ENCODE results near the gene RTN4R. TPM values are rescaled to one million over a fixed set of nuclear protein-coding genes. Genes with fewer than 3 reads are reported as not detected.

RTN4R gene
- total and polyA plus RNA-seq, 9 of the 15 experiments (the other 6 are each of a cell fraction or from before 2014, with no cell fraction given) = 0.04 to 2.8 (median 1.4) TPM; not detected in 3

DNA sequence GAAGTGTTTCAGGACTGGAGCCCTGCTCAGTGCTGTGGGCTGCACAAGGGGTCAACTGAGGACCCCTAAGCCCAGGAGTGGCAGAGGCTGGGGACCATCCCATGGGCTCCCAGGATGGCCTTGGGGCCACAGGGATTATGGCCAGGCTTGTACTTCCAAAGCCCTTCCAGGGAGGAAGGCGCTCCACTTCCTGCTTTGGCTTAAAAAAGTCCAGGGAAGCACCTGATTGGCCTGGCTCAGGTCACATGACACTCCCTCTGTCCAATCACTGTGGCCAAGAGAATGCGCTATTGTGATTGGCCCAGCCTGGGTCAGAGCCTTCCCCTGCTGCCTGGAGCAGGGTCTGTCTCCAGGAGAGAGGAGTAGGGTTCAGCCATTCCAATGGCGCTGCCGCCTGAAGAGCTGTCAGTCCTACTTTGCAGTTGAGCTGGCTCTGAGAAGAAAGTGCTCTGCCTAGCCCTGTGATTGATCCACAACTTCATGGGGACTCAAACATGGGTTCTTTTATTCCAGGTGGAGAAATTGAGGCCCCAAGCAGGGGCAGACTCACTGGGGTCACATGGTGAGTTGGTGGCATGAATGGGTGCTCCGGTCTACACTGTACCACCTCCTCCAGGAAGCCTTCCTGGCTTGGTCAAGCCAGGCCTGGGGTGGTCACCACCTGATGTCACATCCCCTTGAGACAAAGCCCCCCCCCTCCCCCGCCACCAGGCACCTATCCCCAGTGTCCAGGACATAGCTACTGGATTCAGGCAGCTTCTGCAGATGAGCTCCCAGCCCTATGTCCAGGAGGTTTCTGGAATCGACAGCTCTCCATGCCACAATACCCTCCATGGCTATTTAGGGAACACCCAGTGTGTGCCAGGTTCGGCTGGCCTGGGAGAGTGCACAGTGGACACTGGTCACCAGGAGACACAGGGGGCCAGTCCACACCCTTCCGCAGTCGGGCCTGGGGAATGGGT is 48.2 kb downstream of the RTN4R start:
- H3K27ac ChIP-seq (ENCODE audit: extremely low read depth, low read depth, low read length) = no peak overlapping the region
- no peaks in the 10 kb centered on the region for H3K9me1 ChIP-seq (ENCODE audit: control insufficient read depth, insufficient read depth, low read length)
- H3K4me2 ChIP-seq (ENCODE audit: insufficient read depth, low read length) = no peak overlapping the region
- H4K20me1 ChIP-seq (replicated peaks; ENCODE audit: control insufficient read depth, insufficient read depth, low read length) = peaks cover 9% of the 10 kb centered on the region; the same call in 1 of the 2 replicates
- DNase-seq (ENCODE audit: extremely low read depth in 1 of 4, low spot score in 3 of 4) = peak; percentile 72 to 98 (median 92)
- H3K79me2 ChIP-seq (ENCODE audit: control insufficient read depth, insufficient read depth, low read length) = no peaks in the 10 kb centered on the region
- in situ Hi-C loops (cut with MboI) = no loop called here
- ChIA-PET POLR2A (interaction anchor here (0.6 to 5.2 kb wide), 9 partner anchors 9 to 63 kb away, joined by 3 to 38 read pairs (median 3); no protein-coding TSS in a partner anchor), CTCF (ENCODE audit: low intra/inter-chr PET ratio) (no interaction called here)
- intact Hi-C loops (cut with micrococcal nuclease) = no loop called here
- H2AFZ ChIP-seq (ENCODE audit: low read depth, low read length) = peak overlapping the region; percentile 23; the same call in 1 of the 2 replicates
- FAIRE-seq = peak; percentile 80
- H3K4me3 ChIP-seq = no peak overlapping the region
- BruUV-seq (replicated peaks) = no TSS peak
- H3K9ac ChIP-seq (ENCODE audit: insufficient read depth in 1 of 2, low read depth in 2 of 2, low read length in 2 of 2) = peak overlapping the region in 1 of 2 experiments; percentile 61; a peak in 2 of 4 replicates
- peaks cover 16% of the 10 kb centered on the region for H3K9me3 ChIP-seq (replicated peaks; ENCODE audit: control insufficient read depth, insufficient read depth, low read depth, low read length)
- peaks cover 25 to 76% of the 10 kb centered on the region in 2 experiments for H3K27me3 ChIP-seq (ENCODE audit: control insufficient read depth in 2 of 2, insufficient read depth in 2 of 2, low read length in 2 of 2)
- peaks cover 0 to 23% of the 10 kb centered on the region in 2 experiments; a peak in 2 of 5 replicates for H3K4me1 ChIP-seq (replicated peaks in 1 of 2; ENCODE audit: control insufficient read depth in 2 of 2, insufficient read depth in 2 of 2, low read length in 2 of 2)
- ATAC-seq = peak; percentile 76
- 28% methylated on average over 10 of the region's 10 CpGs for WGBS (ENCODE audit: insufficient coverage, low coverage, missing lambda C conversion rate)
- H3K36me3 ChIP-seq (ENCODE audit: control insufficient read depth, insufficient read depth, low read length) = no peaks in the 10 kb centered on the region
- TF ChIP-seq NFYB (IDR thresholded peaks at IDR 0.05; ENCODE audit: extremely low read depth, insufficient read length) (peak; percentile 83), ZNF143 (CRISPR knock-in tag; IDR thresholded peaks at IDR 0.05) (peak; percentile 51), ZFP36 (IDR thresholded peaks at IDR 0.05; ENCODE audit: low read depth, low read length, partially characterized antibody) (peak; percentile 98), SRF (CRISPR knock-in tag; IDR thresholded peaks at IDR 0.05) (no peak), ZNF707 (CRISPR knock-in tag; conservative IDR thresholded peaks at IDR 0.05) (0 out of 2 replicates have a peak, but pooled peaks have one; percentile 30), ELF1 (tag; IDR thresholded peaks at IDR 0.05) (peak; percentile 70), ZNF76 (CRISPR knock-in tag; IDR thresholded peaks at IDR 0.05; ENCODE audit: borderline replicate concordance) (0 out of 2 replicates have a peak, but pooled peaks have one; percentile 38)
- TF ChIP-seq, protein P1, sequence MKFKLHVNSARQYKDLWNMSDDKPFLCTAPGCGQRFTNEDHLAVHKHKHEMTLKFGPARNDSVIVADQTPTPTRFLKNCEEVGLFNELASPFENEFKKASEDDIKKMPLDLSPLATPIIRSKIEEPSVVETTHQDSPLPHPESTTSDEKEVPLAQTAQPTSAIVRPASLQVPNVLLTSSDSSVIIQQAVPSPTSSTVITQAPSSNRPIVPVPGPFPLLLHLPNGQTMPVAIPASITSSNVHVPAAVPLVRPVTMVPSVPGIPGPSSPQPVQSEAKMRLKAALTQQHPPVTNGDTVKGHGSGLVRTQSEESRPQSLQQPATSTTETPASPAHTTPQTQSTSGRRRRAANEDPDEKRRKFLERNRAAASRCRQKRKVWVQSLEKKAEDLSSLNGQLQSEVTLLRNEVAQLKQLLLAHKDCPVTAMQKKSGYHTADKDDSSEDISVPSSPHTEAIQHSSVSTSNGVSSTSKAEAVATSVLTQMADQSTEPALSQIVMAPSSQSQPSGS (CRISPR knock-in tag; IDR thresholded peaks at IDR 0.05) = no peak; the same call in 1 of the 2 replicates
- TF ChIP-seq, protein P2, sequence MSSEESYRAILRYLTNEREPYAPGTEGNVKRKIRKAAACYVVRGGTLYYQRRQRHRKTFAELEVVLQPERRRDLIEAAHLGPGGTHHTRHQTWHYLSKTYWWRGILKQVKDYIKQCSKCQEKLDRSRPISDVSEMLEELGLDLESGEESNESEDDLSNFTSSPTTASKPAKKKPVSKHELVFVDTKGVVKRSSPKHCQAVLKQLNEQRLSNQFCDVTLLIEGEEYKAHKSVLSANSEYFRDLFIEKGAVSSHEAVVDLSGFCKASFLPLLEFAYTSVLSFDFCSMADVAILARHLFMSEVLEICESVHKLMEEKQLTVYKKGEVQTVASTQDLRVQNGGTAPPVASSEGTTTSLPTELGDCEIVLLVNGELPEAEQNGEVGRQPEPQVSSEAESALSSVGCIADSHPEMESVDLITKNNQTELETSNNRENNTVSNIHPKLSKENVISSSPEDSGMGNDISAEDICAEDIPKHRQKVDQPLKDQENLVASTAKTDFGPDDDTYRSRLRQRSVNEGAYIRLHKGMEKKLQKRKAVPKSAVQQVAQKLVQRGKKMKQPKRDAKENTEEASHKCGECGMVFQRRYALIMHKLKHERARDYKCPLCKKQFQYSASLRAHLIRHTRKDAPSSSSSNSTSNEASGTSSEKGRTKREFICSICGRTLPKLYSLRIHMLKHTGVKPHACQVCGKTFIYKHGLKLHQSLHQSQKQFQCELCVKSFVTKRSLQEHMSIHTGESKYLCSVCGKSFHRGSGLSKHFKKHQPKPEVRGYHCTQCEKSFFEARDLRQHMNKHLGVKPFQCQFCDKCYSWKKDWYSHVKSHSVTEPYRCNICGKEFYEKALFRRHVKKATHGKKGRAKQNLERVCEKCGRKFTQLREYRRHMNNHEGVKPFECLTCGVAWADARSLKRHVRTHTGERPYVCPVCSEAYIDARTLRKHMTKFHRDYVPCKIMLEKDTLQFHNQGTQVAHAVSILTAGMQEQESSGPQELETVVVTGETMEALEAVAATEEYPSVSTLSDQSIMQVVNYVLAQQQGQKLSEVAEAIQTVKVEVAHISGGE (CRISPR knock-in tag; IDR thresholded peaks at IDR 0.05) = 0 out of 6 replicates have a peak, but pooled peaks of 1 of the 3 experiments have one; percentile 45
- TF ChIP-seq, protein P3, sequence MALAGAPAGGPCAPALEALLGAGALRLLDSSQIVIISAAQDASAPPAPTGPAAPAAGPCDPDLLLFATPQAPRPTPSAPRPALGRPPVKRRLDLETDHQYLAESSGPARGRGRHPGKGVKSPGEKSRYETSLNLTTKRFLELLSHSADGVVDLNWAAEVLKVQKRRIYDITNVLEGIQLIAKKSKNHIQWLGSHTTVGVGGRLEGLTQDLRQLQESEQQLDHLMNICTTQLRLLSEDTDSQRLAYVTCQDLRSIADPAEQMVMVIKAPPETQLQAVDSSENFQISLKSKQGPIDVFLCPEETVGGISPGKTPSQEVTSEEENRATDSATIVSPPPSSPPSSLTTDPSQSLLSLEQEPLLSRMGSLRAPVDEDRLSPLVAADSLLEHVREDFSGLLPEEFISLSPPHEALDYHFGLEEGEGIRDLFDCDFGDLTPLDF (CRISPR knock-in tag; IDR thresholded peaks at IDR 0.05) = 0 out of 2 replicates have a peak, but pooled peaks have one; percentile 53

Measured in K562 (cell line).